Ascending aorta (tissue), 2 donors: ENCODE data around the gene RBBP5. TPM values are rescaled to one million over a fixed set of nuclear protein-coding genes. Genes with fewer than 3 reads are reported as not detected.
A peak's percentile ranks its signal among the peaks of the same experiment; 100 is the strongest.

ENCODE experiments used
- DNase-seq, 2 donors: peaks; one replicate each; pipeline ENCODE4 v3.0.0-alpha.2; 2019; ENCODE audit warnings: low spot score in 2 of 2
- H3K27ac ChIP-seq, 2 donors: fragments of 200-600 bp; sonication (generic); one replicate each; pipeline ENCODE4 v1.5.1; 2016 to 2017; ENCODE audit warnings: mild to moderate bottlenecking in 1 of 2
- H3K27me3 ChIP-seq: fragments of 200-600 bp; sonication (generic); one replicate; pipeline ENCODE4 v1.5.1; 2017
- H3K36me3 ChIP-seq, 2 donors: fragments of 200-600 bp; sonication (generic); one replicate each; pipeline ENCODE4 v1.5.1; 2016
- H3K4me1 ChIP-seq, 2 donors: fragments of 200-600 bp; sonication (generic); one replicate each; pipeline ENCODE4 v1.5.1; 2016 to 2017; ENCODE audit warnings: mild to moderate bottlenecking in 1 of 2
- H3K4me3 ChIP-seq, 2 donors: fragments of 200-600 bp; sonication (generic); one replicate each; pipeline ENCODE4 v1.5.1; 2016 to 2017; ENCODE audit warnings: mild to moderate bottlenecking in 1 of 2
- H3K9me3 ChIP-seq, 2 donors: fragments of 200-600 bp; sonication (generic); one replicate each; pipeline ENCODE4 v1.5.1; 2016
- intact Hi-C: fragments of 100-400 bp; cut with DNase I; formaldehyde crosslinking; loops from one replicate; pipeline ENCODE4 v1.15.1; 2023
- total RNA-seq: library from RNA; depleted of rRNA; stranded (reverse); fragments of >200 nt; gene quantifications from one replicate; pipeline ENCODE4 v1.1.0, GENCODE V29; 2016
- TF ChIP-seq, protein P1 (sequence below), 3 experiments: fragments of 200-600 bp in 2 of 3; fragments of 450-650 bp in 1 of 3; sonication (generic) in 2 of 3; IDR thresholded peaks; one replicate each; pipeline ENCODE4 v1.5.1; 2016 to 2019; ENCODE audit warnings: antibody characterized with exemption in 3 of 3, mild to moderate bottlenecking in 1 of 3, moderate library complexity in 1 of 3

RBBP5 gene, protein sequence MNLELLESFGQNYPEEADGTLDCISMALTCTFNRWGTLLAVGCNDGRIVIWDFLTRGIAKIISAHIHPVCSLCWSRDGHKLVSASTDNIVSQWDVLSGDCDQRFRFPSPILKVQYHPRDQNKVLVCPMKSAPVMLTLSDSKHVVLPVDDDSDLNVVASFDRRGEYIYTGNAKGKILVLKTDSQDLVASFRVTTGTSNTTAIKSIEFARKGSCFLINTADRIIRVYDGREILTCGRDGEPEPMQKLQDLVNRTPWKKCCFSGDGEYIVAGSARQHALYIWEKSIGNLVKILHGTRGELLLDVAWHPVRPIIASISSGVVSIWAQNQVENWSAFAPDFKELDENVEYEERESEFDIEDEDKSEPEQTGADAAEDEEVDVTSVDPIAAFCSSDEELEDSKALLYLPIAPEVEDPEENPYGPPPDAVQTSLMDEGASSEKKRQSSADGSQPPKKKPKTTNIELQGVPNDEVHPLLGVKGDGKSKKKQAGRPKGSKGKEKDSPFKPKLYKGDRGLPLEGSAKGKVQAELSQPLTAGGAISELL
- total RNA-seq, result 7.2 TPM

- DNase-seq, result peak; percentile 84 to 97
- Histone ChIP-seq H3K9me3 (no peaks in the 10 kb centered on the region), H3K27ac (peak within 1 kb of the TSS; percentile 87 to 92), H3K4me3 (peak within 1 kb of the TSS; percentile 73 to 90), H3K4me1 (peaks cover 18% of the 10 kb centered on the region in 2 donors), H3K27me3 (no peaks in the 10 kb centered on the region), H3K36me3 (peaks cover 0 to 15% of the 10 kb centered on the region in 2 donors)
- intact Hi-C loops, result loop anchor here (1.0 kb wide), 2 partner anchors 89 to 134 kb away; partner anchors contain the start of gene DSTYK
- TF ChIP-seq, protein P1, sequence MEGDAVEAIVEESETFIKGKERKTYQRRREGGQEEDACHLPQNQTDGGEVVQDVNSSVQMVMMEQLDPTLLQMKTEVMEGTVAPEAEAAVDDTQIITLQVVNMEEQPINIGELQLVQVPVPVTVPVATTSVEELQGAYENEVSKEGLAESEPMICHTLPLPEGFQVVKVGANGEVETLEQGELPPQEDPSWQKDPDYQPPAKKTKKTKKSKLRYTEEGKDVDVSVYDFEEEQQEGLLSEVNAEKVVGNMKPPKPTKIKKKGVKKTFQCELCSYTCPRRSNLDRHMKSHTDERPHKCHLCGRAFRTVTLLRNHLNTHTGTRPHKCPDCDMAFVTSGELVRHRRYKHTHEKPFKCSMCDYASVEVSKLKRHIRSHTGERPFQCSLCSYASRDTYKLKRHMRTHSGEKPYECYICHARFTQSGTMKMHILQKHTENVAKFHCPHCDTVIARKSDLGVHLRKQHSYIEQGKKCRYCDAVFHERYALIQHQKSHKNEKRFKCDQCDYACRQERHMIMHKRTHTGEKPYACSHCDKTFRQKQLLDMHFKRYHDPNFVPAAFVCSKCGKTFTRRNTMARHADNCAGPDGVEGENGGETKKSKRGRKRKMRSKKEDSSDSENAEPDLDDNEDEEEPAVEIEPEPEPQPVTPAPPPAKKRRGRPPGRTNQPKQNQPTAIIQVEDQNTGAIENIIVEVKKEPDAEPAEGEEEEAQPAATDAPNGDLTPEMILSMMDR (IDR thresholded peaks at IDR 0.05), result peak; percentile 58 to 74 (median 64)
Measured at GRCh38 chr1:205121660-205122488, at the start of gene RBBP5. RBBP5 (minus strand) TSS chr1:205121978; CDS start chr1:205121873, 105 bp downstream.

DNA sequence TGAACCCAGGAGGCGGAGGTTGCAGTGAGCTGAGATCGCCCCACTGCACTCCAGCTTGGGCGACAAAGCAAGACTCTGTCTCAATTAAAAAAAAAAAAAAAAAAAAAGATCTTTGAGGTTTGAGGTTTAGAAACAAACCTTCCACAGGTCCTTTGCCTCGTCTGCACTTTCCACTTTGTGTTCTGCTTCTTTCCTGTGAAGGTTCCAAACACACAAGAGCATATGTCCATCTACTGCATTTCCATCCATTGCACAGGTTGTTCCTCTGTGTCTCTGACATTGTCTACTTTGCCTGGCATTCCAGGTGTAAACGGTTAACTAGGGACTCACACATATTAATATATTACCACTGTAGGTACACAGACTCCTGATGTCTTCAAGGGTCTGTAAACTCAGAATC lies 49.6 kb upstream of the RBBP5 start:
- Histone ChIP-seq H3K9me3 (no peaks in the 10 kb centered on the region), H3K36me3 (peaks cover 11 to 40% of the 10 kb centered on the region in 2 donors), H3K27me3 (no peaks in the 10 kb centered on the region), H3K4me1 (peaks cover 0 to 2% of the 10 kb centered on the region in 2 donors), H3K4me3 (no peak overlapping the region), H3K27ac (no peak overlapping the region)
- no peak for DNase-seq
- TF ChIP-seq, protein P1 (IDR thresholded peaks at IDR 0.05), result no peak
- intact Hi-C loops, result no loop called here

- no peak for DNase-seq
- H3K9me3 ChIP-seq, result no peaks in the 10 kb centered on the region
- no peaks in the 10 kb centered on the region for H3K27me3 ChIP-seq
- H3K27ac ChIP-seq, result no peak overlapping the region
- no peak overlapping the region for H3K4me3 ChIP-seq
- intact Hi-C loops, result no loop called here
- no peaks in the 10 kb centered on the region for H3K4me1 ChIP-seq
- TF ChIP-seq, protein P1 (IDR thresholded peaks at IDR 0.05), result no peak
- peaks cover 14 to 41% of the 10 kb centered on the region in 2 donors for H3K36me3 ChIP-seq
Measured at GRCh38 chr1:205170532-205171269, 48.9 kb upstream of the RBBP5 start.

- Histone ChIP-seq H3K4me1 (no peaks in the 10 kb centered on the region), H3K4me3 (no peak overlapping the region), H3K9me3 (no peaks in the 10 kb centered on the region), H3K27ac (no peak overlapping the region), H3K27me3 (no peaks in the 10 kb centered on the region), H3K36me3 (peaks cover 14 to 41% of the 10 kb centered on the region in 2 donors)
- no peak for DNase-seq
- intact Hi-C loops, result no loop called here
- TF ChIP-seq, protein P1 (IDR thresholded peaks at IDR 0.05), result no peak
Measured at GRCh38 chr1:205169248-205169647, 47.5 kb upstream of the RBBP5 start.

GRCh38 chr1:205168291-205168690 lies 46.5 kb upstream of the RBBP5 start:
- TF ChIP-seq, protein P1 (IDR thresholded peaks at IDR 0.05), result no peak
- peaks cover 14 to 47% of the 10 kb centered on the region in 2 donors for H3K36me3 ChIP-seq

More at GRCh38 chr1:205168291-205168690, 46.5 kb upstream of the RBBP5 start:
- H3K9me3 ChIP-seq, result no peaks in the 10 kb centered on the region
- H3K27me3 ChIP-seq, result no peaks in the 10 kb centered on the region
- no peaks in the 10 kb centered on the region for H3K4me1 ChIP-seq
- intact Hi-C loops, result no loop called here
- H3K27ac ChIP-seq, result no peak overlapping the region
- DNase-seq, result no peak
- no peak overlapping the region for H3K4me3 ChIP-seq
